ENCODE results near the gene CRHR2.

The CRHR2 gene

GRCh38 chr7:30618961-30619360 lies 63.3 kb downstream of the CRHR2 start:
- no peak for TF ChIP-seq CEBPB (IDR thresholded peaks at IDR 0.05)

- TF ChIP-seq CREB1 (IDR thresholded peaks at IDR 0.05; ENCODE audit: low read depth) (no peak), RAD21 (IDR thresholded peaks at IDR 0.05; ENCODE audit: low read depth) (no peak), USF1 (IDR thresholded peaks at IDR 0.05) (no peak), ZBTB7A (IDR thresholded peaks at IDR 0.05; ENCODE audit: low read depth) (no peak), TCF12 (IDR thresholded peaks at IDR 0.05; ENCODE audit: low read depth) (no peak), MAX (IDR thresholded peaks at IDR 0.05) (no peak), YY1 (IDR thresholded peaks at IDR 0.05; ENCODE audit: low read depth) (no peak), EGR1 (IDR thresholded peaks at IDR 0.05) (no peak), CEBPB (IDR thresholded peaks at IDR 0.05) (no peak)
Observed at GRCh38 chr7:30618080-30618676, 64.1 kb downstream of the CRHR2 start.

- no peak for TF ChIP-seq TEAD4 (IDR thresholded peaks at IDR 0.05)
Observed at GRCh38 chr7:30617359-30617758, 64.9 kb downstream of the CRHR2 start.

GRCh38 chr7:30616318-30616717 lies 65.9 kb downstream of the CRHR2 start:
- TF ChIP-seq MAX (IDR thresholded peaks at IDR 0.05), result no peak
- no peak for TF ChIP-seq YY1 (IDR thresholded peaks at IDR 0.05; ENCODE audit: low read depth)
- no peak for TF ChIP-seq TAF1 (IDR thresholded peaks at IDR 0.05; ENCODE audit: low read depth)
- no peak for TF ChIP-seq TCF12 (IDR thresholded peaks at IDR 0.05; ENCODE audit: low read depth)
- TF ChIP-seq TEAD4 (IDR thresholded peaks at IDR 0.05), result no peak
- TF ChIP-seq CEBPB (IDR thresholded peaks at IDR 0.05), result no peak
- no peak for TF ChIP-seq EP300 (IDR thresholded peaks at IDR 0.05; ENCODE audit: borderline replicate concordance)
- TF ChIP-seq EGR1 (IDR thresholded peaks at IDR 0.05), result no peak
- no peak for TF ChIP-seq USF1 (IDR thresholded peaks at IDR 0.05)
- TF ChIP-seq ZBTB7A (IDR thresholded peaks at IDR 0.05; ENCODE audit: low read depth), result no peak
- no peak for TF ChIP-seq CREB1 (IDR thresholded peaks at IDR 0.05; ENCODE audit: low read depth)
- no peak for TF ChIP-seq NFIC (IDR thresholded peaks at IDR 0.05)
- TF ChIP-seq REST (IDR thresholded peaks at IDR 0.05; ENCODE audit: low read depth), result no peak
- TF ChIP-seq FOXM1 (IDR thresholded peaks at IDR 0.05; ENCODE audit: borderline replicate concordance, low read depth), result no peak

- TF ChIP-seq REST (IDR thresholded peaks at IDR 0.05; ENCODE audit: low read depth) (no peak), CEBPB (IDR thresholded peaks at IDR 0.05) (no peak), YY1 (IDR thresholded peaks at IDR 0.05; ENCODE audit: low read depth) (no peak), CREB1 (IDR thresholded peaks at IDR 0.05; ENCODE audit: low read depth) (no peak), ZBTB7A (IDR thresholded peaks at IDR 0.05; ENCODE audit: low read depth) (no peak), TEAD4 (IDR thresholded peaks at IDR 0.05) (no peak), NFIC (IDR thresholded peaks at IDR 0.05) (no peak), EGR1 (IDR thresholded peaks at IDR 0.05) (no peak), MAX (IDR thresholded peaks at IDR 0.05) (no peak), USF1 (IDR thresholded peaks at IDR 0.05) (no peak), RAD21 (IDR thresholded peaks at IDR 0.05; ENCODE audit: low read depth) (no peak), FOXM1 (IDR thresholded peaks at IDR 0.05; ENCODE audit: borderline replicate concordance, low read depth) (no peak), TCF12 (IDR thresholded peaks at IDR 0.05; ENCODE audit: low read depth) (no peak), EP300 (IDR thresholded peaks at IDR 0.05; ENCODE audit: borderline replicate concordance) (no peak)
Observed at GRCh38 chr7:30613366-30614325, 68.6 kb downstream of the CRHR2 start.
